H1 (cell line): ENCODE data around the gene POLDIP3. TPM values are rescaled to one million over a fixed set of nuclear protein-coding genes. Genes with fewer than 3 reads are reported as not detected.

Experiments used
- CTCF ChIA-PET: fragments of 300-600 bp; sonication (Branson Sonifier 250); formaldehyde crosslinking; loops from one replicate; lab custom pipeline; 2021; ENCODE audit not compliant: partially characterized antibody; lab: Charles Lee
- POLR2A ChIA-PET: fragments of 300-600 bp; sonication (Branson Sonifier 250); formaldehyde crosslinking; loops from one replicate; lab custom pipeline; 2021; ENCODE audit warnings: inconsistent platforms; ENCODE audit not compliant: partially characterized antibody; lab: Charles Lee
- DNase-seq, 2 experiments: peaks; one replicate each; pipeline versions ENCODE4 v3.0.0 to v3.0.0-alpha.2; 2010 to 2022; ENCODE audit warnings: low spot score in 2 of 2, low read depth in 1 of 2, mixed read lengths in 1 of 2
- FAIRE-seq: peaks from 2 replicates; lab custom pipeline; 2011; peaks lifted over from hg19 to GRCh38; lab: Jason Lieb, UNC
- H2AFZ ChIP-seq: 2 replicates; pipeline ENCODE4 v1.8.1; 2012; ENCODE audit warnings: low read length, inconsistent platforms
- H2AK5ac ChIP-seq: 2 replicates; pipeline ENCODE4 v1.6.1; 2013; ENCODE audit warnings: low read depth, low read length
- H2BK120ac ChIP-seq: replicated peaks from 2 replicates; pipeline ENCODE3; 2013; ENCODE audit warnings: low read depth, low read length, inconsistent platforms
- H2BK12ac ChIP-seq: 2 replicates; pipeline ENCODE4 v1.6.1; 2013; ENCODE audit warnings: low read depth, low read length
- H2BK15ac ChIP-seq: 2 replicates; pipeline ENCODE4 v1.6.1; 2013; ENCODE audit warnings: low read length
- H2BK20ac ChIP-seq: 2 replicates; pipeline ENCODE4 v1.6.1; 2013; ENCODE audit warnings: low read length
- H2BK5ac ChIP-seq: 2 replicates; pipeline ENCODE4 v1.6.1; 2013; ENCODE audit warnings: low read depth, low read length
- H3K14ac ChIP-seq: 2 replicates; pipeline ENCODE4 v1.6.1; 2013; ENCODE audit warnings: inconsistent platforms; ENCODE audit not compliant: insufficient read length
- H3K18ac ChIP-seq: 2 replicates; pipeline ENCODE4 v1.6.1; 2013; ENCODE audit warnings: low read length; ENCODE audit errors: extremely low read depth
- H3K23ac ChIP-seq: 2 replicates; pipeline ENCODE4 v1.6.1; 2013; ENCODE audit warnings: inconsistent platforms; ENCODE audit not compliant: insufficient read length
- H3K23me2 ChIP-seq: 2 replicates; pipeline ENCODE4 v1.6.1; 2013; ENCODE audit warnings: low read depth, low read length
- H3K27ac ChIP-seq: 2 replicates; pipeline ENCODE4 v1.6.1; 2011; ENCODE audit warnings: low read depth, low read length, inconsistent platforms
- H3K27me3 ChIP-seq, 4 experiments: replicated peaks in 1 of 4; 1 replicate in 1 of 4; 2 replicates in 3 of 4; pipeline versions ENCODE4 v1.6.1 to v1.8.1; 2011 to 2013; ENCODE audit warnings: low read length in 3 of 4, mild to moderate bottlenecking in 3 of 4, inconsistent platforms in 2 of 4, mixed read lengths in 2 of 4, moderate library complexity in 1 of 4; ENCODE audit not compliant: control insufficient read depth in 3 of 4, insufficient read depth in 3 of 4; ENCODE audit errors: extremely low read depth in 1 of 4
- H3K36me3 ChIP-seq, 4 experiments: 2 replicates each; pipeline versions ENCODE4 v1.6.1 to v1.8.1; 2011 to 2013; ENCODE audit warnings: mild to moderate bottlenecking in 4 of 4, low read length in 3 of 4, moderate library complexity in 2 of 4, control low read depth in 1 of 4, inconsistent platforms in 1 of 4; ENCODE audit not compliant: insufficient read depth in 4 of 4, control insufficient read depth in 2 of 4
- H3K4ac ChIP-seq: replicated peaks from 2 replicates; pipeline ENCODE3; 2013; ENCODE audit warnings: low read length, low read depth, mixed read lengths, inconsistent platforms; ENCODE audit not compliant: insufficient read length
- H3K4me1 ChIP-seq, 4 experiments: replicated peaks in 1 of 4; 1 replicate in 1 of 4; 2 replicates in 3 of 4; pipeline versions ENCODE4 v1.6.1 to v1.8.1; 2011 to 2013; ENCODE audit warnings: low read length in 3 of 4, inconsistent platforms in 2 of 4, mixed read lengths in 1 of 4; ENCODE audit not compliant: insufficient read depth in 4 of 4, control insufficient read depth in 3 of 4
- H3K4me2 ChIP-seq, 2 experiments: 2 replicates each; pipeline versions ENCODE4 v1.6.1 to v1.8.1; 2011 to 2013; ENCODE audit warnings: low read depth in 2 of 2, low read length in 2 of 2, control low read depth in 1 of 2, inconsistent platforms in 1 of 2, mild to moderate bottlenecking in 1 of 2; ENCODE audit not compliant: insufficient read depth in 1 of 2
- H3K4me3 ChIP-seq, 4 experiments: fragments of 200-600, 300-600 bp in 1 of 4; sonication (generic), shearing (Covaris generic), sonication (Bioruptor Twin) in 1 of 4; 2 replicates each; pipeline versions ENCODE4 v1.5.1 to v1.8.1; 2011 to 2016; ENCODE audit warnings: low read length in 4 of 4, low read depth in 3 of 4, control low read depth in 2 of 4, inconsistent platforms in 2 of 4, mild to moderate bottlenecking in 2 of 4, mixed read lengths in 1 of 4, moderate library complexity in 1 of 4; ENCODE audit not compliant: insufficient read depth in 2 of 4; ENCODE audit errors: extremely low read depth in 1 of 4
- H3K56ac ChIP-seq: replicated peaks from 2 replicates; pipeline ENCODE3; 2013; ENCODE audit warnings: low read depth, mild to moderate bottlenecking, mixed read lengths, low read length, inconsistent platforms; ENCODE audit not compliant: insufficient read length
- H3K79me1 ChIP-seq: 2 replicates; pipeline ENCODE4 v1.6.1; 2013; ENCODE audit warnings: low read depth, low read length, control low read depth
- H3K79me2 ChIP-seq, 2 experiments: 2 replicates each; pipeline versions ENCODE4 v1.6.1 to v1.8.1; 2012 to 2013; ENCODE audit warnings: low read length in 2 of 2, mild to moderate bottlenecking in 2 of 2, inconsistent platforms in 1 of 2; ENCODE audit not compliant: insufficient read depth in 2 of 2, control insufficient read depth in 1 of 2
- H3K9ac ChIP-seq, 4 experiments: replicated peaks in 1 of 4; 1 replicate in 1 of 4; 2 replicates in 3 of 4; pipeline versions ENCODE4 v1.6.1 to v1.8.1; 2011 to 2013; ENCODE audit warnings: low read depth in 3 of 4, low read length in 3 of 4, control low read depth in 2 of 4, mild to moderate bottlenecking in 2 of 4, moderate library complexity in 2 of 4, inconsistent platforms in 1 of 4; ENCODE audit errors: extremely low read depth in 1 of 4
- H3K9me3 ChIP-seq, 2 experiments: 2 replicates each; pipeline versions ENCODE4 v1.6.1 to v1.8.1; 2012 to 2013; ENCODE audit warnings: mild to moderate bottlenecking in 2 of 2, moderate library complexity in 2 of 2, control low read depth in 1 of 2, inconsistent platforms in 1 of 2, low read depth in 1 of 2, low read length in 1 of 2, mixed read lengths in 1 of 2; ENCODE audit not compliant: insufficient read depth in 2 of 2
- H4K20me1 ChIP-seq, 2 experiments: replicated peaks in 1 of 2; 2 replicates each; pipeline versions ENCODE3 to v1.8.1; 2011 to 2013; ENCODE audit warnings: inconsistent platforms in 2 of 2, low read length in 2 of 2, mild to moderate bottlenecking in 1 of 2; ENCODE audit not compliant: insufficient read depth in 2 of 2, control insufficient read depth in 1 of 2
- H4K5ac ChIP-seq: 2 replicates; pipeline ENCODE4 v1.6.1; 2013; ENCODE audit warnings: low read length, low read depth, mixed read lengths, inconsistent platforms; ENCODE audit not compliant: insufficient read length
- H4K8ac ChIP-seq: 2 replicates; pipeline ENCODE4 v1.8.0; 2013; ENCODE audit warnings: mild to moderate bottlenecking, moderate library complexity, low read length, inconsistent platforms; ENCODE audit not compliant: insufficient read depth; ENCODE audit errors: extremely low read depth
- H4K91ac ChIP-seq: replicated peaks from 2 replicates; pipeline ENCODE3; 2013; ENCODE audit warnings: low read length, mixed read lengths, inconsistent platforms; ENCODE audit not compliant: insufficient read length
- CBX8 ChIP-seq: fragments of 300-800, 300-1000 bp; sonication (generic); IDR thresholded peaks from 2 replicates; pipeline ENCODE4 v1.7.1; 2016; ENCODE audit warnings: low read depth, low read length, borderline replicate concordance
- GABPA ChIP-seq: IDR thresholded peaks from 2 replicates; pipeline ENCODE4 v1.6.1; 2011; ENCODE audit warnings: mild to moderate bottlenecking, low read length, moderate library complexity, borderline replicate concordance; ENCODE audit not compliant: insufficient read depth
- GTF2F1 ChIP-seq: IDR thresholded peaks from 2 replicates; pipeline ENCODE4 v1.6.1; 2012; ENCODE audit warnings: low read depth, low read length, improper control_type of control experiment, borderline replicate concordance
- KDM1A ChIP-seq: fragments of 200-600, 300-600 bp; sonication (generic); IDR thresholded peaks from 2 replicates; pipeline ENCODE4 v1.7.1; 2016; ENCODE audit warnings: mild to moderate bottlenecking, low read length, borderline replicate concordance
- KDM4A ChIP-seq: IDR thresholded peaks from one replicate; pipeline ENCODE4 v1.7.1; 2012; ENCODE audit warnings: low read depth, mild to moderate bottlenecking, moderate library complexity, low read length, inconsistent platforms; ENCODE audit not compliant: severe bottlenecking
- NANOG ChIP-seq: IDR thresholded peaks from 2 replicates; pipeline ENCODE4 v1.6.1; 2011; ENCODE audit warnings: low read length, low read depth, mild to moderate bottlenecking, inconsistent platforms; ENCODE audit not compliant: insufficient read depth, poor library complexity, severe bottlenecking
- NRF1 ChIP-seq: IDR thresholded peaks from 2 replicates; pipeline ENCODE4 v1.6.1; 2011; ENCODE audit warnings: mild to moderate bottlenecking, low read depth, low read length, improper control_type of control experiment
- POLR2A ChIP-seq, 2 experiments: IDR thresholded peaks; 1 replicate in 1 of 2; 2 replicates in 1 of 2; pipeline ENCODE4 v1.6.1; 2011; ENCODE audit warnings: low read depth in 2 of 2, low read length in 2 of 2, mild to moderate bottlenecking in 2 of 2; ENCODE audit errors: control extremely low read depth in 1 of 2
- POLR2AphosphoS5 ChIP-seq: IDR thresholded peaks from 2 replicates; pipeline ENCODE4 v1.6.1; 2011; ENCODE audit warnings: low read depth, low read length
- SIRT6 ChIP-seq: IDR thresholded peaks from one replicate; pipeline ENCODE4 v1.7.1; 2012; ENCODE audit warnings: low read length, inconsistent platforms
- SUZ12 ChIP-seq: fragments of 200-600 bp; sonication (generic); IDR thresholded peaks from 2 replicates; pipeline ENCODE4 v1.6.1; 2012; ENCODE audit warnings: mild to moderate bottlenecking, inconsistent platforms, low read length, moderate library complexity, mixed read lengths
- TEAD4 ChIP-seq: IDR thresholded peaks from 2 replicates; pipeline ENCODE4 v1.6.1; 2012; ENCODE audit warnings: low read depth, low read length, inconsistent platforms, mixed read lengths
- YY1 ChIP-seq: IDR thresholded peaks from 2 replicates; pipeline ENCODE4 v1.6.1; 2011; ENCODE audit warnings: low read depth, mild to moderate bottlenecking, low read length
- WGBS, 2 experiments: shearing (Covaris generic) in 1 of 2; methylation state at CpG; one replicate each; pipeline versions ENCODE4 v1.1.6 to v1.1.7; 2013 to 2015; ENCODE audit warnings: low lambda C conversion rate in 2 of 2, mixed read lengths in 2 of 2, inconsistent platforms in 1 of 2, low coverage in 1 of 2, missing lambda C conversion rate in 1 of 2; ENCODE audit not compliant: insufficient replicate concordance in 2 of 2, insufficient coverage in 1 of 2, insufficient read length in 1 of 2; ENCODE audit errors: extremely low coverage in 1 of 2, missing lambda C conversion rate in 1 of 2; 5-methylcytosine and 5-hydroxymethylcytosine counted together
- polyA plus RNA-seq, 7 experiments: library from polyadenylated mRNA; depleted of rRNA in 3 of 7; stranded (reverse) in 5 of 7; unstranded in 2 of 7; fragments of >200 nt in 5 of 7; fragments of 200-250 nt in 2 of 7; gene quantifications; 1 replicate in 5 of 7; 2 replicates in 1 of 7; 4 replicates in 1 of 7; pipeline versions ENCODE4 v1.2.1 to v1.2.3, GENCODE V29; 2011 to 2013; ENCODE audit warnings: missing spikeins in 2 of 7, mixed read lengths in 2 of 7
- total RNA-seq: library from RNA; stranded (reverse); fragmentation: NEBNext Ultra II Directional; extraction: Animal tissue kit (Norgen Biotek cat#: 25700); gene quantifications from 2 replicates; pipeline ENCODE4 v1.2.1, GENCODE V29; 2021
- TF ChIP-seq, protein P1 (sequence below): IDR thresholded peaks from 2 replicates; pipeline ENCODE4 v1.6.1; 2011; ENCODE audit warnings: low read length, improper control_type of control experiment

The POLDIP3 gene
- total and polyA plus RNA-seq, 2 of the 8 experiments (the other 6 are each of a cell fraction or from before 2014, with no cell fraction given): 43.5 to 84.6 TPM

GRCh38 chr22:42565956-42566355, 48.7 kb downstream of the POLDIP3 start:
- no peak overlapping the region for H3K4me2 ChIP-seq
- H3K36me3 ChIP-seq: no peaks in the 10 kb centered on the region
- H2AK5ac ChIP-seq: no peak overlapping the region
- no peak overlapping the region for H3K4ac ChIP-seq
- no peak overlapping the region for H2BK120ac ChIP-seq
- peaks cover 0 to 4% (median 0%) of the 10 kb centered on the region in 4 experiments; a peak in 3 of 7 replicates for H3K27me3 ChIP-seq
- H4K91ac ChIP-seq: no peak overlapping the region
- DNase-seq (no peak), FAIRE-seq (no peak)
- POLR2A ChIA-PET: interaction anchor here (0.7 to 1.4 kb wide), 6 partner anchors 12 to 291 kb away, joined by 3 to 4 read pairs (median 3); partner anchors contain the start of genes ARFGAP3, POLDIP3 and SERHL2
- peaks cover 0 to 5% (median 2%) of the 10 kb centered on the region in 4 experiments; a peak in 1 of 7 replicates for H3K4me1 ChIP-seq
- no peaks in the 10 kb centered on the region for H3K79me1 ChIP-seq
- H3K4me3 ChIP-seq: no peak overlapping the region
- no peak overlapping the region for H3K14ac ChIP-seq
- H4K20me1 ChIP-seq: peaks cover 0 to 2% of the 10 kb centered on the region in 2 experiments
- no peak overlapping the region for H4K5ac ChIP-seq
- WGBS, 2 experiments: 91% methylated on average over 12 of the region's 12 CpGs; no CpG with 5 or more reads in 1 of the 2 experiments
- H2BK20ac ChIP-seq: no peak overlapping the region
- no peak overlapping the region for H3K18ac ChIP-seq
- no peak overlapping the region for H2BK12ac ChIP-seq
- H3K56ac ChIP-seq: no peak overlapping the region
- H3K27ac ChIP-seq: no peak overlapping the region
- H3K9me3 ChIP-seq: no peaks in the 10 kb centered on the region
- H3K23me2 ChIP-seq: no peaks in the 10 kb centered on the region; the same call in 1 of the 2 replicates
- no peak overlapping the region for H3K9ac ChIP-seq
- H2AFZ ChIP-seq: no peak overlapping the region
- H2BK5ac ChIP-seq: no peak overlapping the region
- no peak overlapping the region for H3K23ac ChIP-seq
- peak overlapping the region; percentile 68; the same call in 1 of the 2 replicates for H4K8ac ChIP-seq
- no peaks in the 10 kb centered on the region for H3K79me2 ChIP-seq
- CTCF ChIA-PET: interaction anchor here (0.9 kb wide), 1 partner anchor 33 kb away, joined by 3 read pairs; no protein-coding TSS in a partner anchor
- no peak overlapping the region for H2BK15ac ChIP-seq
- TF ChIP-seq NRF1 (no peak), NANOG (no peak), YY1 (no peak), SUZ12 (no peak), POLR2A (IDR thresholded peaks at IDR 0.05; ENCODE audit: control extremely low read depth in 1 of 2, low read depth in 2 of 2, low read length in 2 of 2) (no peak), GABPA (no peak), GTF2F1 (no peak), CBX8 (no peak), SIRT6 (no peak), KDM1A (no peak), TEAD4 (no peak), KDM4A (no peak), POLR2AphosphoS5 (no peak)
- TF ChIP-seq, protein P1, sequence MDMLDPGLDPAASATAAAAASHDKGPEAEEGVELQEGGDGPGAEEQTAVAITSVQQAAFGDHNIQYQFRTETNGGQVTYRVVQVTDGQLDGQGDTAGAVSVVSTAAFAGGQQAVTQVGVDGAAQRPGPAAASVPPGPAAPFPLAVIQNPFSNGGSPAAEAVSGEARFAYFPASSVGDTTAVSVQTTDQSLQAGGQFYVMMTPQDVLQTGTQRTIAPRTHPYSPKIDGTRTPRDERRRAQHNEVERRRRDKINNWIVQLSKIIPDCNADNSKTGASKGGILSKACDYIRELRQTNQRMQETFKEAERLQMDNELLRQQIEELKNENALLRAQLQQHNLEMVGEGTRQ: no peak
